HepG2 (cell line): Measurements from ENCODE around the gene IL2RA. TPM values are rescaled to one million over a fixed set of nuclear protein-coding genes. Genes with fewer than 3 reads are reported as not detected.

Source experiments
- AKAP8 ChIP-seq: sonication (generic); formaldehyde crosslinking; IDR thresholded peaks from 2 replicates; pipeline ENCODE4 v1.5.1; 2020; ENCODE audit warnings: mild to moderate bottlenecking, missing genetic modification reagents
- CBX2 ChIP-seq, 2 experiments: fragments of 200-600 bp in 1 of 2; sonication (generic); formaldehyde crosslinking in 1 of 2; IDR thresholded peaks; 2 replicates each; pipeline versions ENCODE4 v1.7.0 to v1.8.1; 2018 to 2022; ENCODE audit warnings: low read depth in 2 of 2, low read length in 1 of 2, mild to moderate bottlenecking in 1 of 2, missing genetic modification reagents in 1 of 2
- DNMT1 ChIP-seq: sonication (generic); formaldehyde crosslinking; IDR thresholded peaks from 2 replicates; pipeline ENCODE4 v1.5.1; 2020; ENCODE audit warnings: mild to moderate bottlenecking, missing genetic modification reagents
- ISL2 ChIP-seq: sonication (generic); formaldehyde crosslinking; IDR thresholded peaks from 2 replicates; pipeline ENCODE4 v1.5.0; 2020; ENCODE audit warnings: missing genetic modification reagents
- KDM3A ChIP-seq: IDR thresholded peaks from 2 replicates; pipeline ENCODE4 v1.6.1; 2018; ENCODE audit warnings: low read depth, missing compliant biosample characterization
- MIXL1 ChIP-seq: IDR thresholded peaks from 2 replicates; pipeline ENCODE4 v1.6.1; 2016
- NFRKB ChIP-seq: fragments of 450-650 bp; IDR thresholded peaks from 2 replicates; pipeline ENCODE4 v1.6.1; 2017
- POGZ ChIP-seq: sonication (generic); formaldehyde crosslinking; IDR thresholded peaks from 2 replicates; pipeline ENCODE4 v1.4.0; 2020; ENCODE audit warnings: mild to moderate bottlenecking, missing genetic modification reagents
- POLR2AphosphoS5 ChIP-seq: IDR thresholded peaks from 2 replicates; pipeline ENCODE4 v1.6.1; 2012; ENCODE audit warnings: low read depth, low read length
- RXRB ChIP-seq: IDR thresholded peaks from 2 replicates; pipeline ENCODE4 v1.6.1; 2016; ENCODE audit warnings: borderline replicate concordance, missing genetic modification reagents, missing compliant biosample characterization
- SOX5 ChIP-seq: IDR thresholded peaks from 2 replicates; pipeline ENCODE4 v1.6.1; 2016; ENCODE audit warnings: borderline replicate concordance
- SP140L ChIP-seq: sonication (generic); formaldehyde crosslinking; IDR thresholded peaks from 2 replicates; pipeline ENCODE4 v1.4.0; 2020; ENCODE audit warnings: missing genetic modification reagents, borderline replicate concordance
- STAG1 ChIP-seq: sonication (generic); formaldehyde crosslinking; IDR thresholded peaks from 2 replicates; pipeline ENCODE4 v1.4.0; 2020; ENCODE audit warnings: missing genetic modification reagents
- THAP11 ChIP-seq: IDR thresholded peaks from 2 replicates; pipeline ENCODE4 v1.6.1; 2016; ENCODE audit warnings: missing biosample characterization, missing genetic modification reagents
- XRCC5 ChIP-seq: fragments of 200-400 bp; formaldehyde crosslinking; optimal IDR thresholded peaks from 2 replicates; pipeline ENCODE3; 2017; ENCODE audit warnings: mild to moderate bottlenecking, low read length
- ZNF124 ChIP-seq: sonication (generic); formaldehyde crosslinking; IDR thresholded peaks from 2 replicates; pipeline ENCODE4 v1.4.0; 2020; ENCODE audit warnings: missing genetic modification reagents
- ZNF331 ChIP-seq: sonication (generic); formaldehyde crosslinking; IDR thresholded peaks from 2 replicates; pipeline ENCODE4 v1.4.0; 2020; ENCODE audit warnings: missing genetic modification reagents
- ZNF546 ChIP-seq: sonication (generic); formaldehyde crosslinking; conservative IDR thresholded peaks from 2 replicates; pipeline ENCODE4 v1.8.1; 2023; ENCODE audit warnings: mild to moderate bottlenecking, missing genetic modification reagents
- ZNF776 ChIP-seq: sonication (generic); formaldehyde crosslinking; IDR thresholded peaks from 2 replicates; pipeline ENCODE4 v1.4.0; 2020; ENCODE audit warnings: mild to moderate bottlenecking, missing genetic modification reagents
- polyA plus RNA-seq, 8 experiments: library from polyadenylated mRNA; depleted of rRNA in 3 of 8; stranded (reverse) in 7 of 8; unstranded in 1 of 8; fragments of >200 nt; fragmentation: Illumina TruSeq in 4 of 8; extraction: Trizol in 4 of 8; gene quantifications; 2 replicates each; pipeline versions ENCODE4 v1.2.1 to v1.2.3, GENCODE V29; 2011 to 2016; ENCODE audit warnings: low read depth in 4 of 8, missing spikeins in 1 of 8, mixed read lengths in 1 of 8; ENCODE audit not compliant: insufficient read depth in 1 of 8
- total RNA-seq, 5 experiments: library from RNA; depleted of rRNA; stranded (reverse); fragments of >200 nt; fragmentation: Illumina TruSeq; extraction: Trizol; gene quantifications; 2 replicates each; pipeline ENCODE4 v1.2.3, GENCODE V29; 2016; ENCODE audit warnings: low read depth in 1 of 5
- TF ChIP-seq, protein P1 (sequence below): IDR thresholded peaks from 2 replicates; pipeline ENCODE4 v1.6.1; 2012; ENCODE audit warnings: low read depth, low read length, improper control_type of control experiment
- TF ChIP-seq, protein P2 (sequence below): sonication (generic); formaldehyde crosslinking; IDR thresholded peaks from 2 replicates; pipeline ENCODE4 v1.9.0; 2021; ENCODE audit warnings: missing genetic modification reagents, borderline replicate concordance
- TF ChIP-seq, protein P3 (sequence below): sonication (generic); formaldehyde crosslinking; conservative IDR thresholded peaks from 2 replicates; pipeline ENCODE4 v1.4.0; 2020; ENCODE audit warnings: mild to moderate bottlenecking, missing genetic modification reagents, moderate library complexity
- TF ChIP-seq, protein P4 (sequence below): sonication (generic); formaldehyde crosslinking; IDR thresholded peaks from 2 replicates; pipeline ENCODE4 v1.4.0; 2020; ENCODE audit warnings: missing genetic modification reagents

Gene IL2RA
- total and polyA plus RNA-seq, 2 of the 13 experiments (the other 11 are each of a cell fraction or from before 2014, with no cell fraction given) = not detected

DNA sequence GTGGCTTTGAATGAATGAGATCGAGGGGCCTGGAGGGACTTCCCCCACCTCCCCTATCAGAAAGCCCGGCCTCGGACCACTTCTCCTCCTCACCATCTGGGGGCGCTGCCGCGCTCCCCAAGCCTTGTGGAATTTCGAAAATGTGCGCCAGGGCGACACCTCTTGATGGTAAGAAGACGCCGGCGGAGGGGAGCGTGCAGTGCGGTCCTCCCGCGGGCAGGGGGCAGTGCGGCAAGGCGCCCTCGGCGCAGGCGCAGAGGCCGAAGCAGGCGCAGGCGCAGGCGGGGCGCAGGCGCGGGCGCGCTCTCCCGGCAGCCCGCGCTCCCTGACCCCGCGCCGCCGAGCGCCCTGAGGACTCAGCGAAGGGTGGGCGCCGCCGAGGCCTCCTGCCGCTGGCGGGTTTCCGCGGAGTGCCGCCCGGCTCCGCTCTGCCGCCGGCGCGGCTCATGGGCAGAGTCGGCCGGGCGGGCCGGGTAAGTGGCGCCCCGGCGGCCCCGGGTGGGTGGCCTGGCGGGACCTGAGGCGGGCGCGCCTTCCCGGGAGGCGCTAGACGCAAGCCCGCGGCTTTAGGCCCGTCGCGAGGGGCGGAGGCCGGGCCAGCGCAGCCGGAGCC lies 26.7 kb upstream of the IL2RA start, which contains the start of gene RBM17 (continued):
- TF ChIP-seq POLR2AphosphoS5 = peak; percentile 45; the same call in 1 of the 2 replicates
- no peak for TF ChIP-seq ZNF776
- no peak for TF ChIP-seq MIXL1
- TF ChIP-seq, protein P1, sequence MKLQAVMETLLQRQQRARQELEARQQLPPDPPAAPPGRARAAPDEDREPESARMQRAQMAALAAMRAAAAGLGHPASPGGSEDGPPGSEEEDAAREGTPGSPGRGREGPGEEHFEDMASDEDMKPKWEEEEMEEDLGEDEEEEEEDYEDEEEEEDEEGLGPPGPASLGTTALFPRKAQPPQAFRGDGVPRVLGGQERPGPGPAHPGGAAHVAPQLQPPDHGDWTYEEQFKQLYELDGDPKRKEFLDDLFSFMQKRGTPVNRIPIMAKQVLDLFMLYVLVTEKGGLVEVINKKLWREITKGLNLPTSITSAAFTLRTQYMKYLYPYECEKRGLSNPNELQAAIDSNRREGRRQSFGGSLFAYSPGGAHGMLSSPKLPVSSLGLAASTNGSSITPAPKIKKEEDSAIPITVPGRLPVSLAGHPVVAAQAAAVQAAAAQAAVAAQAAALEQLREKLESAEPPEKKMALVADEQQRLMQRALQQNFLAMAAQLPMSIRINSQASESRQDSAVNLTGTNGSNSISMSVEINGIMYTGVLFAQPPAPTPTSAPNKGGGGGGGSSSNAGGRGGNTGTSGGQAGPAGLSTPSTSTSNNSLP = peak; percentile 52; the same call in 1 of the 2 replicates
- peak; percentile 98 for TF ChIP-seq POGZ (CRISPR knock-in tag)
- TF ChIP-seq ISL2 = peak; percentile 74
- TF ChIP-seq ZNF546 (CRISPR knock-in tag) = no peak
- TF ChIP-seq, protein P2, sequence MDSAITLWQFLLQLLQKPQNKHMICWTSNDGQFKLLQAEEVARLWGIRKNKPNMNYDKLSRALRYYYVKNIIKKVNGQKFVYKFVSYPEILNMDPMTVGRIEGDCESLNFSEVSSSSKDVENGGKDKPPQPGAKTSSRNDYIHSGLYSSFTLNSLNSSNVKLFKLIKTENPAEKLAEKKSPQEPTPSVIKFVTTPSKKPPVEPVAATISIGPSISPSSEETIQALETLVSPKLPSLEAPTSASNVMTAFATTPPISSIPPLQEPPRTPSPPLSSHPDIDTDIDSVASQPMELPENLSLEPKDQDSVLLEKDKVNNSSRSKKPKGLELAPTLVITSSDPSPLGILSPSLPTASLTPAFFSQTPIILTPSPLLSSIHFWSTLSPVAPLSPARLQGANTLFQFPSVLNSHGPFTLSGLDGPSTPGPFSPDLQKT (CRISPR knock-in tag) = no peak
- TF ChIP-seq, protein P3, sequence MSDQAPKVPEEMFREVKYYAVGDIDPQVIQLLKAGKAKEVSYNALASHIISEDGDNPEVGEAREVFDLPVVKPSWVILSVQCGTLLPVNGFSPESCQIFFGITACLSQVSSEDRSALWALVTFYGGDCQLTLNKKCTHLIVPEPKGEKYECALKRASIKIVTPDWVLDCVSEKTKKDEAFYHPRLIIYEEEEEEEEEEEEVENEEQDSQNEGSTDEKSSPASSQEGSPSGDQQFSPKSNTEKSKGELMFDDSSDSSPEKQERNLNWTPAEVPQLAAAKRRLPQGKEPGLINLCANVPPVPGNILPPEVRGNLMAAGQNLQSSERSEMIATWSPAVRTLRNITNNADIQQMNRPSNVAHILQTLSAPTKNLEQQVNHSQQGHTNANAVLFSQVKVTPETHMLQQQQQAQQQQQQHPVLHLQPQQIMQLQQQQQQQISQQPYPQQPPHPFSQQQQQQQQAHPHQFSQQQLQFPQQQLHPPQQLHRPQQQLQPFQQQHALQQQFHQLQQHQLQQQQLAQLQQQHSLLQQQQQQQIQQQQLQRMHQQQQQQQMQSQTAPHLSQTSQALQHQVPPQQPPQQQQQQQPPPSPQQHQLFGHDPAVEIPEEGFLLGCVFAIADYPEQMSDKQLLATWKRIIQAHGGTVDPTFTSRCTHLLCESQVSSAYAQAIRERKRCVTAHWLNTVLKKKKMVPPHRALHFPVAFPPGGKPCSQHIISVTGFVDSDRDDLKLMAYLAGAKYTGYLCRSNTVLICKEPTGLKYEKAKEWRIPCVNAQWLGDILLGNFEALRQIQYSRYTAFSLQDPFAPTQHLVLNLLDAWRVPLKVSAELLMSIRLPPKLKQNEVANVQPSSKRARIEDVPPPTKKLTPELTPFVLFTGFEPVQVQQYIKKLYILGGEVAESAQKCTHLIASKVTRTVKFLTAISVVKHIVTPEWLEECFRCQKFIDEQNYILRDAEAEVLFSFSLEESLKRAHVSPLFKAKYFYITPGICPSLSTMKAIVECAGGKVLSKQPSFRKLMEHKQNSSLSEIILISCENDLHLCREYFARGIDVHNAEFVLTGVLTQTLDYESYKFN = no peak
- 0 out of 2 replicates have a peak, but pooled peaks have one; percentile 53 for TF ChIP-seq ZNF124 (CRISPR knock-in tag)
- TF ChIP-seq DNMT1 (CRISPR knock-in tag) = no peak
- TF ChIP-seq SP140L (CRISPR knock-in tag) = 0 out of 2 replicates have a peak, but pooled peaks have one; percentile 60
- TF ChIP-seq SOX5 (CRISPR knock-in tag) = peak; percentile 46; the same call in 1 of the 2 replicates
- peak; percentile 75 for TF ChIP-seq ZNF331
- peak; percentile 70; the same call in 1 of the 2 replicates for TF ChIP-seq RXRB (CRISPR knock-in tag)
- no peak for TF ChIP-seq CBX2 (IDR thresholded peaks at IDR 0.05; ENCODE audit: low read depth, low read length)
- TF ChIP-seq CBX2 (CRISPR knock-in tag; IDR thresholded peaks at IDR 0.05; ENCODE audit: low read depth) = no peak
- no peak for TF ChIP-seq NFRKB
- TF ChIP-seq KDM3A (CRISPR knock-in tag) = peak; percentile 89
- no peak for TF ChIP-seq AKAP8 (CRISPR knock-in tag)
- TF ChIP-seq STAG1 (CRISPR knock-in tag) = peak; percentile 64
- peak; percentile 99 for TF ChIP-seq XRCC5
- TF ChIP-seq, protein P4, sequence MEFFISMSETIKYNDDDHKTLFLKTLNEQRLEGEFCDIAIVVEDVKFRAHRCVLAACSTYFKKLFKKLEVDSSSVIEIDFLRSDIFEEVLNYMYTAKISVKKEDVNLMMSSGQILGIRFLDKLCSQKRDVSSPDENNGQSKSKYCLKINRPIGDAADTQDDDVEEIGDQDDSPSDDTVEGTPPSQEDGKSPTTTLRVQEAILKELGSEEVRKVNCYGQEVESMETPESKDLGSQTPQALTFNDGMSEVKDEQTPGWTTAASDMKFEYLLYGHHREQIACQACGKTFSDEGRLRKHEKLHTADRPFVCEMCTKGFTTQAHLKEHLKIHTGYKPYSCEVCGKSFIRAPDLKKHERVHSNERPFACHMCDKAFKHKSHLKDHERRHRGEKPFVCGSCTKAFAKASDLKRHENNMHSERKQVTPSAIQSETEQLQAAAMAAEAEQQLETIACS = peak; percentile 70
- TF ChIP-seq THAP11 (CRISPR knock-in tag) = peak; percentile 84
